Mesenchymal stem cell (in vitro differentiated cells and primary cell): Measurements from ENCODE around the gene AFTPH.

Experiments
- DNase-seq: peaks from one replicate; pipeline ENCODE4 v3.0.0-alpha.2; 2013
- H2AFZ ChIP-seq: one replicate; pipeline ENCODE4 v1.6.1; 2013; ENCODE audit warnings: low read depth, mild to moderate bottlenecking, control low read depth, inconsistent platforms, low read length, moderate library complexity
- H2AK5ac ChIP-seq: 2 replicates; pipeline ENCODE4 v1.6.1; 2013; ENCODE audit warnings: low read length, moderate library complexity, mild to moderate bottlenecking, inconsistent platforms; ENCODE audit not compliant: severe bottlenecking
- H2BK120ac ChIP-seq: one replicate; pipeline ENCODE4 v1.6.1; 2013; ENCODE audit warnings: low read depth, mild to moderate bottlenecking, inconsistent platforms, low read length, moderate library complexity
- H2BK12ac ChIP-seq, 2 experiments: one replicate each; pipeline ENCODE4 v1.6.1; 2013; ENCODE audit warnings: inconsistent platforms in 2 of 2, low read length in 2 of 2, mild to moderate bottlenecking in 2 of 2, moderate library complexity in 2 of 2, control low read depth in 1 of 2
- H2BK15ac ChIP-seq: one replicate; pipeline ENCODE4 v1.6.1; 2013; ENCODE audit warnings: mild to moderate bottlenecking, low read depth, inconsistent platforms; ENCODE audit not compliant: poor library complexity, severe bottlenecking
- H2BK5ac ChIP-seq: 2 replicates; pipeline ENCODE4 v1.6.1; 2013; ENCODE audit warnings: low read depth, mild to moderate bottlenecking, low read length, control low read depth, inconsistent platforms; ENCODE audit not compliant: poor library complexity, severe bottlenecking
- H3K14ac ChIP-seq, 2 experiments: one replicate each; pipeline ENCODE4 v1.6.1; 2013; ENCODE audit warnings: inconsistent platforms in 2 of 2, low read length in 2 of 2, control low read depth in 1 of 2, mild to moderate bottlenecking in 1 of 2, moderate library complexity in 1 of 2
- H3K18ac ChIP-seq, 2 experiments: one replicate each; pipeline ENCODE4 v1.6.1; 2013; ENCODE audit warnings: inconsistent platforms in 2 of 2, low read length in 2 of 2, control low read depth in 1 of 2, low read depth in 1 of 2, mild to moderate bottlenecking in 1 of 2
- H3K23ac ChIP-seq, 2 experiments: one replicate each; pipeline ENCODE4 v1.6.1; 2013; ENCODE audit warnings: inconsistent platforms in 2 of 2, low read length in 2 of 2, mild to moderate bottlenecking in 2 of 2, moderate library complexity in 2 of 2, control low read depth in 1 of 2
- H3K27ac ChIP-seq: 2 replicates; pipeline ENCODE4 v1.5.1; 2013; ENCODE audit warnings: mild to moderate bottlenecking, moderate library complexity, low read length, control low read depth, inconsistent platforms; ENCODE audit not compliant: poor library complexity, severe bottlenecking
- H3K27me3 ChIP-seq, 2 experiments: 2 replicates each; pipeline versions ENCODE4 v1.6.1 to v1.7.0; 2013; ENCODE audit warnings: low read length in 2 of 2, mild to moderate bottlenecking in 2 of 2, moderate library complexity in 2 of 2, control low read depth in 1 of 2, inconsistent platforms in 1 of 2; ENCODE audit not compliant: control insufficient read depth in 1 of 2, insufficient read depth in 1 of 2
- H3K36me3 ChIP-seq, 2 experiments: 2 replicates each; pipeline versions ENCODE4 v1.6.1 to v1.7.0; 2013; ENCODE audit warnings: low read length in 2 of 2, control low read depth in 1 of 2, inconsistent platforms in 1 of 2, low read depth in 1 of 2, mild to moderate bottlenecking in 1 of 2; ENCODE audit not compliant: insufficient read depth in 2 of 2, control insufficient read depth in 1 of 2
- H3K4ac ChIP-seq, 2 experiments: one replicate each; pipeline ENCODE4 v1.6.1; 2013; ENCODE audit warnings: inconsistent platforms in 2 of 2, low read length in 2 of 2, mild to moderate bottlenecking in 2 of 2, moderate library complexity in 2 of 2, control low read depth in 1 of 2, low read depth in 1 of 2
- H3K4me1 ChIP-seq: 2 replicates; pipeline ENCODE4 v1.6.1; 2013; ENCODE audit warnings: low read depth, low read length, control low read depth; ENCODE audit not compliant: control insufficient read depth, insufficient read depth
- H3K4me2 ChIP-seq: 2 replicates; pipeline ENCODE4 v1.6.1; 2013; ENCODE audit warnings: low read length, mild to moderate bottlenecking, inconsistent platforms; ENCODE audit not compliant: poor library complexity, severe bottlenecking
- H3K4me3 ChIP-seq, 2 experiments: 2 replicates each; pipeline versions ENCODE4 v1.5.1 to v1.7.0; 2013; ENCODE audit warnings: low read length in 2 of 2, mild to moderate bottlenecking in 2 of 2, control low read depth in 1 of 2, low read depth in 1 of 2; ENCODE audit not compliant: insufficient read depth in 1 of 2
- H3K79me1 ChIP-seq: replicated peaks from 2 replicates; pipeline ENCODE4 v1.6.1; 2013; ENCODE audit warnings: mild to moderate bottlenecking, control low read depth, low read length, inconsistent platforms; ENCODE audit not compliant: poor library complexity, severe bottlenecking
- H3K9ac ChIP-seq: 2 replicates; pipeline ENCODE4 v1.7.0; 2013; ENCODE audit warnings: mild to moderate bottlenecking, low read length, moderate library complexity
- H3K9me3 ChIP-seq: 2 replicates; pipeline ENCODE4 v1.7.0; 2013; ENCODE audit warnings: mild to moderate bottlenecking, low read length; ENCODE audit not compliant: control insufficient read depth
- H4K8ac ChIP-seq: one replicate; pipeline ENCODE4 v1.6.1; 2013; ENCODE audit warnings: inconsistent platforms, mild to moderate bottlenecking, low read length, moderate library complexity
- H4K91ac ChIP-seq: one replicate; pipeline ENCODE4 v1.6.1; 2013; ENCODE audit warnings: mild to moderate bottlenecking, low read length, inconsistent platforms
- WGBS: methylation state at CpG from one replicate; pipeline ENCODE4 v1.1.7; 2013; ENCODE audit warnings: mixed read lengths; 5-methylcytosine and 5-hydroxymethylcytosine counted together

Gene AFTPH

DNA sequence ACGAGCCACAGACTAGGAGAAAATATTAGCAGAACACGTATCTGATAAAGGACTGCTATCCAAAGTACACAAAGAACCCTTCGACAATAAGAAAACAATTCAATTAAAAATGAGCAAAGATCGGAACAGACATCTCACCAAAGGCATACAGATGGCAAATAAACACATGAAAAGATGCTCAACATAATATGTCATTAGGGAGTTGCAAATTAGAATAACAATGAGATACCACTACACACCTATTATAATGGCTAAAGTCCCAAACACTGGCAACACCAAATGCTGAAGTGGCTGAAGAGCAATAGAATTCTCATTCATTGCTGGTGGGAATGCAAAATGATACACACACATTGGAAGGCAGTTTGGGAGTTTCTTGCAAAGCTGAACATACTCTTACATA lies 96.5 kb downstream of the AFTPH start:
- Histone ChIP-seq H2BK5ac (no peak overlapping the region), H2BK12ac (no peak overlapping the region), H3K4me2 (no peak overlapping the region), H2BK15ac (no peak overlapping the region), H3K9ac (no peak overlapping the region), H3K4me1 (peaks cover 7% of the 10 kb centered on the region), H3K9me3 (no peaks in the 10 kb centered on the region), H4K8ac (no peak overlapping the region), H3K23ac (no peak overlapping the region), H2BK120ac (no peak overlapping the region), H3K4ac (no peak overlapping the region), H3K4me3 (no peak overlapping the region), H4K91ac (no peak overlapping the region), H2AK5ac (no peak overlapping the region), H3K14ac (no peak overlapping the region), H3K27ac (no peak overlapping the region), H3K79me1 (no peaks in the 10 kb centered on the region), H3K36me3 (no peaks in the 10 kb centered on the region), H3K18ac (no peak overlapping the region), H3K27me3 (no peaks in the 10 kb centered on the region), H2AFZ (no peak overlapping the region)
- WGBS: 100% methylated on average over 4 of the region's 4 CpGs
- no peak for DNase-seq

DNA sequence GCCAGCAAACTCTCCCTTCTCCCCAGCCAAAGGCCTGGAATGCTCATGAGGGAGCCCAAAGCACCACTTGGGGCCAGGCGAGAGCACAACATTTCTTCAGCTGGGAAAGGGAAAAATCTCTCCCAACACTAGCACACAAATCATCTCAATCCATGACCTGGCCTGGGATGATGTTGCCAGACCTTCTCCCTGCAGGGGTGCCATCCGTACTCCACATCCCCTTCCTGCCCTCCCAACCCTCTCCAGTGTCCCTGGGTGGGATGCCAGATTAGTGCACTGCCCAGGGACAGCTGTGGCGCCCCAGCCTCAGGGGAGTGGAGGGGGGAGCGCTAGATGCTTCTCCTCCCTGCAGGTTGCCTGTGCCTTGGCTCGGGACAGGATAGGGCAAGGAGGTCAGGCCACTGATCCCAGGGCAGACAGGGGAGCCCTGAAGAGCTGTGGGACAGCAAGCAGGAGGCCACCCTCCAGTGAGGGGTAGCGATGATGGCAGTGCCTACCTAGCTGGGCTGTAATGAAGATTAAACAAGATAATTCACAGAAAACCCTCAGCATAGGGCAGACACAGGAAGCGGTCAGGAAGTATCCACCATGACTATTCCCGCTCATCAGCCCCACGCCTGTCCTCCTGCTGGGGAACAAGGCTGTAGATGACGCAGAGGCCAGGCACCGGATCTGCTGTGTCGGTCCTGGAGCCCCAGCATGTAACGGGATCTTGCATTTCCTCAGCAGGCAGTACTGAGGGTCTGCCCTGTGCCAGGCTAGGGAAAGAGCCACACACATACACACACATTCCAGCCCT lies 98.5 kb downstream of the AFTPH start:
- 81% methylated on average over 13 of the region's 13 CpGs for WGBS
- H2AFZ ChIP-seq: no peak overlapping the region
- no peak overlapping the region for H2BK15ac ChIP-seq
- H3K9me3 ChIP-seq: no peaks in the 10 kb centered on the region
- H3K18ac ChIP-seq: no peak overlapping the region
- H3K4me3 ChIP-seq: no peak overlapping the region
- H3K23ac ChIP-seq: no peak overlapping the region
- H3K79me1 ChIP-seq: no peaks in the 10 kb centered on the region
- H3K36me3 ChIP-seq: peaks cover 0 to 3% of the 10 kb centered on the region in 2 experiments
- peak overlapping the region; percentile 27 for H3K27ac ChIP-seq
- H3K27me3 ChIP-seq: no peaks in the 10 kb centered on the region
- no peak overlapping the region for H2BK5ac ChIP-seq
- peak overlapping the region; percentile 0 for H2AK5ac ChIP-seq
- H2BK120ac ChIP-seq: no peak overlapping the region
- no peak overlapping the region for H4K91ac ChIP-seq
- H3K4me1 ChIP-seq: peaks cover 18% of the 10 kb centered on the region
- no peak overlapping the region for H4K8ac ChIP-seq
- peak overlapping the region; percentile 5 for H3K4me2 ChIP-seq
- H3K4ac ChIP-seq: no peak overlapping the region
- no peak overlapping the region for H3K9ac ChIP-seq
- DNase-seq: no peak
- H2BK12ac ChIP-seq: no peak overlapping the region
- no peak overlapping the region for H3K14ac ChIP-seq

DNA sequence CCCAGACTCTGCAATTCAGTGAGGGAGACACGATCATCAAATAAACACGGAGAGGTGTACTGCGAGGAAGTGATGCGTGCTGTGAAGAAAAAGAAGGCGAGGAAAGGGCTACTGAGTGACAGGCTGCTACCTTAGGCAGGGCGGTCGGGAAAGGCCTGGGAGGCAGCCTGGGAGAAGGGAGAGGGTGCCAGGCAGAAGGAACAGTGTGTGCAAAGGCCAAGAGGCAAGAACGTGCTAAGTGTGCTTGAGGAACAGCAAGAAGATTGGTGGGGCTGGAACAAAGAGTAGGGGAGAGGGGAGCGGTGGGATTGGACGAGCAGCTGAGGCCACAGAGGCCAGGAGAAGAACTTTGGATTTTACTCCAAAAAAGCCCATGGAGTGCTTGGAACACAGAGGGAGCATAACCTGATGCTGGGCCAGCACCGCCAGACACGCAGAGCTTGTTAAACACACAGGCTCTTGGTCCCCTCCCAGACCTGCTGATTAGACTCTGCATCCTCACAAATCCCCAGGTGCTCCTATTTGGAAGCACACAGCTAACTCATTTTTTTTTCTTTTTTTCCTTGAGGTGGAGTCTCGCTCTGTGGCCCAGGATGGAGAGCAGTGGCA lies 99.2 kb downstream of the AFTPH start:
- no peak overlapping the region for H3K4ac ChIP-seq

DNA sequence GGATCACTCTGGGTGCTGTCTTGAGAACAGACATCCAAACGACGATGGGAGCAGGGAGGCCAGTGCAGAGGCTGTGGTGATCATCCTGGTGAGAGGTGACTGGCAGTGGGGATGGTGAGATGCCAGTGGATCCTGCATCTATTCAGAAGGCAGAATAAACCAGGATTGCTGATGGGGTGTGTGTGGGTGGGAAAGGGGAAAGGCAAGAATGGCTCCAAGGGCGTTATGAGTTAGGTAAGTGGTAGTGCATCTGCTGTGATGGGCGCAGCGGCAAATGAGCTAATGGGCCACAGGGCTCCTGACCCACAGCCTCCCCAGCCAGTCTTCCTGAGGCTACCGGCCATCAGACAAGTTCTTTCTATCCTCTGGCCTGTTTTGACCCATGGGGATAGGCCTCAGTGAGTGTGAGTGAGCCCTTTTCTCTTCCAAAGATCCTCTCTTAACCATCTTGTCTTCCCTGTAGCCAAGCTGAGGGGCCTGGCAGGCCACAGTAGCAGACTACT lies 100.0 kb downstream of the AFTPH start:
- Histone ChIP-seq H3K23ac (no peak overlapping the region), H2BK12ac (no peak overlapping the region), H2AK5ac (no peak overlapping the region), H3K79me1 (no peaks in the 10 kb centered on the region), H3K36me3 (peaks cover under 1 to 10% of the 10 kb centered on the region in 2 experiments), H4K8ac (no peak overlapping the region), H3K27me3 (no peaks in the 10 kb centered on the region), H2AFZ (no peak overlapping the region), H3K4ac (peak overlapping the region in 1 of 2 experiments; percentile 7), H3K27ac (no peak overlapping the region), H3K14ac (no peak overlapping the region), H3K18ac (no peak overlapping the region), H3K4me3 (no peak overlapping the region), H3K4me1 (peaks cover 19% of the 10 kb centered on the region), H4K91ac (no peak overlapping the region), H2BK15ac (no peak overlapping the region), H3K4me2 (no peak overlapping the region), H3K9me3 (no peaks in the 10 kb centered on the region), H3K9ac (no peak overlapping the region), H2BK120ac (no peak overlapping the region), H2BK5ac (no peak overlapping the region)
- 98% methylated on average over 6 of the region's 6 CpGs for whole genome bisulfite sequencing
- no peak for DNase-seq

More for the DNA sequence above, 99.2 kb downstream of the AFTPH start:
- Histone ChIP-seq H3K27me3 (no peaks in the 10 kb centered on the region), H3K4me2 (peak overlapping the region; percentile 5), H3K9ac (no peak overlapping the region), H4K91ac (no peak overlapping the region), H2BK12ac (no peak overlapping the region), H3K23ac (no peak overlapping the region), H3K18ac (no peak overlapping the region), H3K36me3 (peaks cover 0 to 5% of the 10 kb centered on the region in 2 experiments), H3K27ac (peak overlapping the region; percentile 27), H3K4me3 (no peak overlapping the region), H2BK120ac (no peak overlapping the region), H4K8ac (no peak overlapping the region), H2BK15ac (no peak overlapping the region), H2BK5ac (no peak overlapping the region), H3K4me1 (peaks cover 19% of the 10 kb centered on the region), H2AK5ac (no peak overlapping the region), H3K9me3 (no peaks in the 10 kb centered on the region), H2AFZ (no peak overlapping the region), H3K14ac (peak overlapping the region in 1 of 2 experiments; percentile 19), H3K79me1 (no peaks in the 10 kb centered on the region)
- no peak for DNase-seq
- 88% methylated on average over 13 of the region's 13 CpGs for WGBS
